Occipital lobe (tissue), 2 donors: Measurements from ENCODE around the gene BRD3OS. TPM values are rescaled to one million over a fixed set of nuclear protein-coding genes. Genes with fewer than 3 reads are reported as not detected.
A peak's percentile ranks its signal among the peaks of the same experiment; 100 is the strongest.

Experiments used
- DNase-seq: peaks from one replicate; lab custom pipeline; 2025; lab: John Stamatoyannopoulos, UW
- total RNA-seq: library from RNA; depleted of rRNA; stranded (reverse); fragments of >200 nt; gene quantifications from one replicate; pipeline ENCODE4 v1.2.3, GENCODE V29; 2014

The BRD3OS gene
- total RNA-seq, 1 donor from 2014 or later, result 28.4 TPM

- DNase-seq, result no peak
Measured at GRCh38 chr9:134049772-134050588, 24.7 kb downstream of the BRD3OS start.

GRCh38 chr9:134050726-134051125 is 25.4 kb downstream of the BRD3OS start:
- no peak for DNase-seq

DNA sequence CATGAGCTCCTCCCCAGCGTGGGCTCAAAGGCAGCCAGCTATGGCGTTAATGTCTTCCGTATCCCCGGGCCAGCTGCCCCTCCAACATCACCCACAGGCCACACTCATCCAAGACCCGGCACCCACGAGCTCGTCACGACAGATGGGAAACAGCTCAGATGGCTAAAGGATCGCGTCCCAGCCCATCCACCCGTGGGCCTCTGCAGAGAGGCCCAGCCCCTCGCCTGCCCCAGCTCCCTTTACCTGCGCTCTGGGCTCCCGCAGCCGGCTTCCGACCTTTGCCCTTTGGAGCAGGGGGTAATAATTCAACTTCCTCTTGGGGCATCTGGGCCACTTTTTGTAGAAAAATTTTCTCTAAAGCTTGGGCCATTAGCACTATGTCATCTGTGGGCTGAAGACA is 26.0 kb downstream of the BRD3OS start:
- no peak for DNase-seq

DNA sequence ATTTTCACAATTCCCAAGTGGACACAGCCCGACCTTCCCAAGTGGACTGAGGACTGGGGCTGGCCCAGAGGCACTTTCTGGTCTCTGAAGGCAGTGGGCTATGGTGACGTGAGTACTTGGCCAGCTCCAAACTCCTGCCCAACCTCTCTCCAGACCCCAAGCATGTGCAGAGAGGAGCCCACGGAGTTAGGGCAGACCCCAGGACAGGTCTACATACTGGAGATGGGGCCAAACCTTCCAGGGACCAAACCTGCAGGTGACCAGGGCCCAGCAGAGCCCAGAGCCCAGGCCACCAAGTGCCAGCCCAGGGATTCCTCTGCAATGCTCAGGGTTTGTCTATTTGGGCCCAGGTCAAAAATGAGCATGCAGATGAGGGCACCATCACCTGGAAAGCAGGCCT is 27.2 kb downstream of the BRD3OS start:
- no peak for DNase-seq

DNA sequence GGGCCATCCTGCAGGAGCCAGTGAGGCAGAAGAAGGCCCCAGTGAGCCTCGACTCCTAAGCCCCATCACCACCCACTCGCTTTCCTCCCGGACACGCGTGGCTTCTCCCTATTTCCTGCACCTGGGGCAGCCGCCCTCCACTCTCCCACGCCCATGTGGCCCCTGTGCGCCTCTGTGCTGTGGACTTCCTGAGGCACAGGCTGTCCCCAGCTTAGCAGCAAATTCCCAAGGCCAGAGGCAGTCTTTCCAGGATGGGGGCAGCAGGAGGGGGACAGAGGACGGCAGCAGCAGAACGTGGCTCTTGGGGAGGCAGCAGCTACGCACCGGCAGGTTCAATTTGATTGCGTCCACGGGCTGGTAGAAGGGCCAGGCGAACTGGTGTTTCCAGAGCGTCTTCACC is 27.7 kb downstream of the BRD3OS start:
- no peak for DNase-seq

GRCh38 chr9:134053401-134053871 is 28.2 kb downstream of the BRD3OS start:
- DNase-seq, result no peak

DNA sequence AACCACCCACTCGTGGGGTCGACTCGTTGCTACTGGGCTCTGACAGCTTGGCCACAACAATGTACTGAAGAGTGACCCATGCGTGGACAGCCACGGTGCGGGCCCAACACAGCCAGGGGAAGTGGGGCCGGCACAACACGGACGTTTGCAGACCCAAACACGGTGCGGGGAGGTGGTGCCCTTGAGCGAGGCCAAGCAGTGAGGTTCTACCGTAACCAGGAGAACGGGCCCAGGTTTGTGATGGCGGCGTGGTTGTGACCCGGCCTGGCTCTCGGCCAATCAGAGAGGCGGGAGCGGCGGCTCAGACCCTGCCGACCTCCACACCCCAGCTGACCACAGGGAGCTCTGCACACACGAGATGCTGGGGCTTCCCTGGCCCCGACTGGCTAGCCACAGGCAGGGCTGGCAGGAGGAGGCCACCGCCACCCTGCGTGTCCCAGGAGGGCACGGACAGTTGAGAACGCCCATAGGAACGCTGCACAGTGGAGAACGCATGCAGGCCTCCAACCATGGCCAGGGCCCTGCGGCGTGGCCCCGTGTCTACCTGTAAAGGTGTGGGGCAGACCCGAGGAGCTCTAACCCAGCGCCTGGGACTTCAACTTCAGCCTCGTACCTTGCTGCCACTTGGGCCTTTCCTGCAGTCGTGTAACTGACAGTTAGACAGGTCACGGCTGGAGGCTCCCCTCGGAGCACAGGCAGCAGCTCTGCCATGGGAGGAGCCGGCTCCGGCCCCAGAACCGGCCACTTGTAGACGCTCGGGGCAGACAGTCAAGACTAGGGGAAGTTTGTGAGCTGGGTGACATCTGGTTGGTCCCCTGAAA is 28.9 kb downstream of the BRD3OS start:
- DNase-seq, result no peak

DNA sequence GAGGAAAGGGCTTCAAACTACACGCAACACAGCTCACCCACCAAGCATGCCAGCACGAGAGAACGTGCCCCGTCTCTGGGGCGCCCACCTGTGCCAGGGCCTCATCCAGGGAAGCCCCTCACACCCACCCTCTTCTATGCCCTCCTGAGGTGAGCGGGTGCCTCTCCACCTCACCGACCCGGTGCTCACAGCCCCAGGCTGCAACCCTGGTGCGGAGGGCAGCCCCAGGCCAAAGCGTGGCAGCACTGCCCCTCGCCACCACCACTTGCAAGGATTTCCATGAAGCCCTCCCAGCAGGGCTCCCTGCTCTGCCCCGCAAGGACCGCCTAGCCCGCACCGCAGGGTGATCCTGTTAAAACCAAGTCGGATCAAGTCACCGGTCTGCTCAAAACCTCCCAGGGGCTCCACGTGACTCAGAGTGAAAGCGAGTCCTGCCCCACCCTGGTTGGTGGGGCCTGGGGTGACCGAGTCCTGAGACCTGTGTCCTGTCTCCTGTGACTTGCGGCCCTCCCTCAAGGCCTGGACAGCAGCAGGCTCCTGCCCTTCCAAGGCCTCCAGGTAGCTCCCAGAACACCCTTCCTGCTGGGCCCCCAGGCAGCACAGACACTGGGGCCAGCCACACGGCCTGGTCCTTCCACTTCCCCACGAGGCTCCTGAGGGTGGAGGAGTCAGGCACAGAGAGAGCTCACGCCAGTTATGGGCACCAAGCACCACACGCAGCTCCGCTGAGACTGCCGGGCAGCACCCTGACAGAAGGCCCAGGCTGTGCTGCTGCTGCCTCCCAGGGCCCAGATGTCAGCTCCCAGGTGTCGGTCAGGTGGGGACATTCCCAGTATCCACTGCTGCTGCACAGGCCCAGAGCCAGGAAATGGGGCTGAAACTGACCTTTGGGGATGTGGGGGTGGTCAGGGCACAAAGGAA is 29.9 kb downstream of the BRD3OS start:
- DNase-seq, result no peak

DNA sequence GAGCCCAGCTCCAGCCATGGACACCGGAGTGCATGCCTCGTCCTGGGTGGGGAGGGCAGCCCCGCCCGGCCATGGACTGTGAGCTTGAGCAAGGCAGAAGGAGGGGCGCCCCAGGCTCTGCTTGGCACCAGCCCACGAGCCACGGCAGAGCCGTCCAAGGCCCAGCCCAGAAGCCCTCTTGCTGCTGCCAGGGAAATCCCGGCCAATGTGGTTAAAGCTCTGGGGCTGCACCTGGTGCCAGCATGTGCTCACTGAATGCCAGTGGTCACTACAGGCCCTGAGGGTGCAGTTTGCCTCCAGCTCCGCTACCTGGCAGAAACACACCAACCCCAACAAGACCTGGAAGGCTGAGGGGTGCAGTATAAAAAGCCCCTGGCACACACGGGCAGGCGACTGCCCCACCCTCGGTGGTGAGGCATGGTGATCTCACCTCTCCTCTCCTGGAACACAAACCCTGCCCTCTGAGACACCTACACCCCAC is 30.7 kb downstream of the BRD3OS start:
- DNase-seq, result peak; percentile 47

DNA sequence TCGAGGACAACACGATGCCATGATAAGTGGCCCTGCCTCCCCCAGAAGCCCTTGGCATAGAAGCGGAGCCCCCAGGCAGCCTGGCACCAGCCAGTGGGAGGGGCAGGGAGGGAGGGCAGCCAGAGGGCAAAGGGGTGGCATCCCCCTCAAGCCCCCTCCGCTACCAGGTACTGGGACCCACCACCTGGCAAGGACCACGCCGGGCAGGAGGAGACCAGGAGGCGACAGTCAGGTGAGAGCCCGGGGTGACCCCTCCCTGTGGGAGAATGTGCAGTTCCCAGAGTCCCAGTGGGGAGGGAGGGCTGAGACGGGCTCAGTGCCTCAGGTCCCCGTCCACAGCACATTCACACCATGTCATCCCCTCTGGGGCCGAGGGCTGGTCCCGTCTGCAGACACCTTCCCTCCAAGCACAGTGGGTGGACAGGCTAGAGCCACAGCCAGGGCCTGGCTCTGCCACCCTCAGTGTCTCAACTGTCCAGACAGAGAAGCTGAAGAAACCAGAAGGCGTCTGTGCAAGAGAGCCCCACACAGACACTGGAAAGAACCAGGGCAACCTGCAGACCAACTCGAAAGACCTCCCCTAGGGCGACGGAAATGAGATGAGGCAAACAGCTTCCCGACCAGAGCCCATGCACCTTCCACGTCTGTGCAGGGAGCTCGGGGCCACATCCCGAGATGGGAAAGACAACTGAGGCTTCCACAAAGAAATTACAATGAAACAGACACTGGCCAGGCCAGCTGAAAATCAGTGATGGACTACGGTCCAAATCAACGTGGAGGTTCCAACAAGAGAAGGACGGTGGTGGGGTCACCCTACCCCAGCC is 31.4 kb downstream of the BRD3OS start:
- DNase-seq, result no peak

DNA sequence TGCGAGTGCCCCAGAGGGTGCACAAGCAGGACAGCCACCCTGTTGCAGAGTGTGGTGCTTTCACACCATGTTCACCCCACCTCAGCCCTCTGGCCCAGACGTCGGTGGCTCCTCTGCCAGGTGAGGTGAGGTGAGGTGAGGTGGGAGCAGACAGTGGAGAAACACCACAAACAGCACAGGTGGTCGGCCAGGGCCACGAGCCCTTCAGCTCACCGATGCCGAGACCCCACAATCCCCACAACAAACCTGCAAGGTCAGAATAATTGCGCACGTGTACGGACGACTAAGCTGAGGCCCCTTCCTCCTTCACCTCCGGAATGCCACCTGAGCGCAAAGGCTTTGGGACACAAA is 32.0 kb downstream of the BRD3OS start:
- DNase-seq, result no peak

- DNase-seq, result no peak
Measured at GRCh38 chr9:134057751-134058701, 32.7 kb downstream of the BRD3OS start.

DNA sequence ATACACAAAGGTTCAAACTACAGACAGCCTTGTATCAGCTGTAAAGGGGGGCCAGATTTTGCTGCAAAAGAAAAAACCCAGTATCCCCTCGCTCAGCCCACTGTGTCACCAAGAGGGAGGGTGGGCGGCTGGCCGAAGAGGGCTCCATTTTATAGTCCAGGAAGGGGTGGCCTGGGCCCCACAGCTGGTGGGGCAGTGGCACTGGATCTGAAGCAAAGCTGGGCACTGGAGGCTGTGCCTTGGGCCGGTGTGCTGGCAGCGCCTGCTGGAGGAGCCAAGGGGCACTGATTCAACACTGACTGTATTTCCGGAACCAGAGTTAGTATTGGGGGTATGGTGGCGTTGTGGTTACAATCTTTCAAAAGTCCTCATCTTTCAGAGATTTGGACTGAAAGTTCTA is 33.4 kb downstream of the BRD3OS start:
- no peak for DNase-seq

- no peak for DNase-seq
Measured at GRCh38 chr9:134059188-134059641, 33.9 kb downstream of the BRD3OS start.

GRCh38 chr9:134059661-134060395 is 34.5 kb downstream of the BRD3OS start:
- DNase-seq, result no peak

DNA sequence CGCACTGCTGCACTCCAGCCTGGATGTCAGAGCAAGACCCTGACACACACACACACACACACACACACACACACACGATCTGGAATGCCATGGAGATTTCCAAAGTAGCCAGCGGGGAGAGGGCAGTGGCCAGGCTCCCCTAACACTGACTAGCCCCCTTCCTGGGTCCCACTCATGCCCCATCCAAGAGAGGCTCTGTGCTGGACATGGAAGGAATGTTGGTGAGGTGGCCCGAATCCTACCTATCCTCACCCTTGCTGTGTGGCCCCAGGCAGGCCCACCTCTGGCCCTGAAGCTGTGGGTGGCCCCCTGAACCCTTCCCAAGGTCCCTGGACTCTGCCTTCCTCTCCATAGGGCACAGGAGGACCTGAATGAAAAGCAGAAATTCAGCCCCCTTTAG is 35.3 kb downstream of the BRD3OS start:
- no peak for DNase-seq

DNA sequence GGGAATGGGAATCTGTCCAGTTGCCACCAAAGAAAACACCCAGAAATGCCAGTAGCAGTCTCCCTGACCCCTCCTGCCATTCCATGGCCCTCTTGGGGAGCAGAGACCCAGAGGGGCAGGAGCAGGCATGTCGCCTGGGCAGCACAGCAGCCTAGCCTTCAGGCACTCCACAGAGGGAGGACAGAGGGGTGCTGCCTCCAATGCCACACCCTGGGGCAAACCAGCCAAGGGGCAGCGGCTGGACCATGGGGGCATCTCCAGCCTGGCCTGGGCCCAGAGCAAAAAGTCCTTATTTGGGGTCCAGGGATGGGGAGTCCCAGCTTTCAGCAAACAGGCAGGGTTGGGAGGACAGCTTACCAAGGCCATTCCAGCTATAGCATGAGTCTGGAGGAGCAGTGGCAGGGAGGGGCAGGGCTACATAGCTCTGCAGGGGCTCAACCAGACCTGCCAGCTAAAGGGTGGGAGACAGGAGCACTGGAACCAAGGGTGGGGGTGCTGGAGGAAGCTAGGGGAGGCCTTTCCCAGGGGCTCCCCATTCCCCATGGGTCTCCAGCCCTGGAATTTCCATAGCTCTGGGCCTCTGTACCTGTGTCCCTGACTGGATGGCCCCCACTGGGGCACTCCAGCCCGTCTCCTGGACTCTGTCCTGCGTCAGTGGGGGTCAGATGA is 35.9 kb downstream of the BRD3OS start:
- DNase-seq, result no peak
